ENCODE measurements around the gene KCNJ8.
"Not testable (repeated sequence)": the region's sequence is repeated elsewhere in the genome, so short reads cannot be mapped to it uniquely, and the experiment has no call there.

KCNJ8 gene

DNA sequence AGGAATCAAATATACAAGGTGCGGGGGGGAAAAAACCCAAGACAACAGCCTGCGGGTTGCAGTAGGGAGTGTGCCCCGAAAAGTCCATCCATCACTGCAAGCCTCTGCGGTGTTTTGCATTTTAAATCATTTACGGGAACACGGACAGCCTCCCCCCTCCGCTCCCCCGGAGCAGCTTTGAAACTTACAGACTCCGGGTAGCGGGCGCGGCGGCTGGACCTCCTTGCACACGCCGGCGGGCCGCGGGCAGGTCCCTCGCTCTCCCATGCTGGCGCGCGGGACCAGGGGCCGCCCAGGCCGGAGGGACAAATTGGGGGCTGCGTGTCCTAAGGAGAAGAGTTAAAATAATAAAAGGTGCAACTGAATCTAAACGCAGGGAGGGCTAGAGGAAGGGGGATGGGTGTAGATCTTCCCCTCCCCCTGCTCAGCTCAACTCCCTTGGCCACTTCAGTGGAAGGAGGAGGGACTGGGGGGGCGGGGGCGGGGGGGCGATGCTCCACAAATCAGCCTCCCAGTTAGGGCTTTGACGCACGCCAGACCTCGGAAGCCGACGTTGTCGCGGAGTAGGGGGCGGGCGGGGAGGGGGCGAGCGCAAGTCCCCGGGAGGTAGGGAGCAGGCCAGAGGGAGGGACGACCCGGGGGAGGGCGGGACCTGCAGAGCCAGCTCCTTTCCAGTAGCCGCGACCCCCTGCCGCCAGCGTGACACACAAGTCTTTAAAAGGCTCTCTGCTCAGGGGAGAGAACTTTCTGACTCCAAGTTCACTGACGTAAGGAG lies at the start of gene KCNJ8:
KCNJ8 (minus strand) TSS at position 349 of the 775 bp plus-strand sequence. CDS start 1,090 bp downstream, outside the sequence.
- DNase-seq = peak; percentile 38

DNA sequence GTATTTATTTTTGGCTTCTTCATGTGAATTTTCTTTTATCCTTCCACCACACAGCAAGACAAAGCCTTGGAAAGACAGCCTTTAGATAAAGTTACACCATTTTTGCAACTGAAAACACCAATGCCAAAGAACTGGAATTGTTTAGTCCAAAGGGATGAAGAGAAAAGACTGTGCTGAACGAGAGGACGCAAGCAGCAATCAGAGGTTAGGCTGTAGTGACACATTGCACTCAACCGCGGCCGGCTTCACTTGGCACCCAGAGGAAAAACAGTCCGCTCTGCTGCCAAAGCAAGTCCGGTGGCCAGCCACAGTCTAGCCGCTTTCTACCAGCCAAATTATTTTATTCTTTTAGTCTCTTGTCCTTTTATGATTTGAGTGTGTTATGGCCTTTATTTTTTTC lies 49.1 kb upstream of the KCNJ8 start:
- no peak for DNase-seq

DNA sequence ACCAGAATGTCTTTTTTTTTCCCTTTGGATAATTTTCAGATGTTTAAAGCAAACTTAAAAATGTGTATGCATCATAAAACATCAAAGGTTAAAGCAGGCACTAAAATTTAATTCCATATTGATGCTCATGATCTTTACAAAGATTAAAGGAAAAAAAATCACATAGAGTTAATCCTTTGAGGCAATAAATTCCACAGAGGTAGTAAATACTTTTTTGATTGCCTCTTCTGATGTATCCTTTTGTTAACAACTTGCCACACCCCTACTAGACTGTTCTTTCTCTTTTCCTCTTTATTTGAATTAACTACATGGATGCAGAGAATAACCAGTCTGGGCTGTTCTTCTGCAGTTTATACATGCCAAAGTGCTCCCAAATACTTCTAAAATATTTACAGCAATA lies 45.2 kb upstream of the KCNJ8 start:
- DNase-seq = no peak

DNA sequence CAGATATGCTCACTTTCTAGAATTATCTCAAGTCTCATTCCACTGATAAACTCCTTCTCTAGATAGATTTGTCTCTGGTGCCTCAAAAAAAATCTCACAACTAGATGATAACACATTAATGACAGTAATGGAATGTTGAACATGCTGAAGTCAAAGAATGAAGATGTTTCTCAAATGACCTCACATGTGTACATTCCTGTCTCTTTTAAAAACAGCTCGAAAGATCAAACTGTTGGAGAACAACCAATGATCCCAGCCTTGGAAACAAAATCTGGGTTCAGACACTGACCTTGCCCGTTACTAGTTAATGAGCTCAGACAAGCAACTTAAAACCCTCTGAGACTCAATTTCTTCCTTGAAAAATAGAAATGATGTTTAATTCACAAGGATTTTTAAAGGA lies 44.7 kb upstream of the KCNJ8 start:
- DNase-seq = no peak

DNA sequence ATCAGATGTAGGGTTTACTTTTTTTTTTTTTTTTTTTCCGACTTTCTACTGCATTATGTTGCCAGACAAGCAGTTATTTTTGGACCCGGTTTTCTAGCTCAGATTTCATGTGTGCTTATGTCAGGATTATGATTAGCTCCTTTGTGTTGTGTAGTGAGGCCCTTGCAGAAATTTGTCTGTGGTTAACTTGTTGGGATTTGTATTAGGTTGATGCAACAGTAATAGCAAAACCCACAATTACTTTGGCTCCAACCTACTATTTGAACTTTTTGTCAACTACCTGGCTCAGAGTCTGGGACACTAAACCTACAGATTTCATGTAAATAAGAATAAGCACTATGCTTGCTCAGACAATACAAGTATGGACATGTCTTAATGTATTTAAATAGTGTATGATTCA lies 44.1 kb upstream of the KCNJ8 start:
- no peak for DNase-seq

DNA sequence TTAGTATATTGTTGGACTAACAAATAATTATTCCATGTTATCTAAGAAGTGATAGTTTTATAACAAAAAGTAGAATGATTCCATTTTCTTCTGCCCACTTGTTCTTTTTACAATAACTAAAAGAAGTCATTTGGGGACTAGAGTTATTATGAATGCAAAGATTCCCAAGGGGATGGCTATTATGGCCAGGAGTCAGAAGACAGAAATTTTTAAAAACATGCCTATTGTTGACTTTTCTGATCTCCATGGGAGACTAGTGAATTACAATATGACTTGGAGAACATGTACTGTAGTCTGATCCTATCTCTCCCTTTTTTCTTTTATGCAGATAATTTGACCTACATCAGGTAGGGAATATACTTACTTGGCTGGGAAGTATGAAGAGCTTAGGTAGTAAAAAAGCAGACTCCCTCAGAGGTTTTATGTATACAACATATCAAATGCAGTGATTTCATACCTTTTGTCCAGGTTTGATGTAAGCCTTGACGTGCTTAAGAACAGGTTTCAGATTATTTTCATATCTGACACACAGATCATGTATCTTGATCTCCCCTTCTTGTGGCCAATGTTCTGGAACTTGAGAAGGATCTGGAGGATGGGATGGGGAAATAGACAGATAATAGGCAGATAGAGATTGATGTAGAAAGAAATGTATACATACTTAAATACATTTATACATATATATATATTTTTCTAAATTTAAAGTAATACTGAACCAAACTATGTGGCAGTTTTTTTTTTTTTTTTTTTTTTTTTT lies 41.0 kb upstream of the KCNJ8 start:
- DNase-seq = peak; percentile 1

DNA sequence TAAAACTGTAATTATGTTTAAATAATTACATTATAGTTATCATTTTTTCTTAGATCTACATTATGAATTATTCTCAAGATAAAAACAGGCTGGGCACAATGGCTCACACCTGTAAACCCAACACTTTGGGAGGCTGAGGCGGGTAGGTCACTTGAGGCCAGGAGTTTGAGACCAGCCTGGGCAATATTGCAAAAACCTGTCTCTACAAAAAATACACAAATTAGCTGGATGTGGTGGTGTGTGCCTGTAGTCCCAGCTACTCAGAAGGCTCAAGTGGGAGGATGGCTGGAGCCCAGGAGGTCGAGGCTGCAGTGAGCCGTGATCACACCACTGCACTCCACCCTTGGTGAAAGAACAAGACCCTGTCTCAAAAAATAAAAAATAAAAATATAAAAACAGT lies 40.3 kb upstream of the KCNJ8 start:
- DNase-seq = no peak

DNA sequence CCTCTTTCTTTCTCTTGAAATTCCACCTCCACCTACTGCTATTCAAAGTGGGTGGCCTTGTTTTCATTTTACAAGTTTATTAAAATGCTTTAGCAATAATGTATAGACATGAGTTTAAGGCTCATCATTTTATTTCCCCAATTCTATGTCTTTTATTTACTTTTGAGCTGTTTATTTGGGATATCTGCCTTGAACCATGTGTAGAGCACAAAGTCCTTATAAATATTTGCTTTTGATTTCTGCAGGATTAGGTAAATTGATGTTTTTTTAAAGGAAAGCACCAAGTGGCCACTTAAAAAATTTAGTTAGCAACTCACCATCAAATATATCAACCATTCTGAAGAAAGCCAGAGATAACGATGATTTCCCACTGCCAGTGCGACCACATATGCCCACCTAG lies 39.8 kb upstream of the KCNJ8 start:
- no peak for DNase-seq

DNA sequence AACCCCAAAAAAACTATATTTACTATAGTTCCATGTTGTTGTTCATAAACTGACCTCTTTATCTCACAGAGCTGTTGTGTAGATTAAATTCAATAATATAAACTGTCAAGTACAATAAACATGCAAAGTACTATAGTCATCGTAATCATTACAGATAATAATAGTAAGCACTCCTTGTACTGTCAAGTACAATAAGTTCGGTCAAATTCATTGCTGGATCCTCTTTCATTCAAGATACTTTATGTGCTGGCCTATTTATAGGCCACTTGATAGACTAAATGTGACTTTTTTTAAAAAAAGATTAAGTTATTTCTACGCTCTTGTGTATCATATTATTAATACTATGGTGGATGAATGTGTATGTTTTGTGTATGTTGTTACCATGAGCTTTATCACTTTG lies 39.2 kb upstream of the KCNJ8 start:
- no peak for DNase-seq

DNA sequence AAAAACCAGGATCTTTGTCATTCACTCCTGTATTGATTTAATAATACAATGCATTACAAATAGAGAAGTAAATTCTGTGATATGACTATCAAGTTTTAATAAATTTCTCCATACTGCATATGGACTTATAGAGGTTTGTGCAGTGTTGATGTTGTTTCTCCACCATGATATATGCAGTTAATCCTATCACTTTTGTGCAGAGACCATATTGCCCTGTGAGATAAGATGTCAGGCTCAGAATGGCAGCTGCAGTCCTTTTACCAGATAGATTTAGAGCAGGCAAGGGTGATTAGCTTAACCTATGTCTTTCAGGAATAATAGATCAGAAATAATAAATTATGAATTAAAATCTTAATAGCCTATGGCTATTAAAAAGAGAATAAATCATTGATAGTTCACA lies 38.6 kb upstream of the KCNJ8 start:
- no peak for DNase-seq

DNA sequence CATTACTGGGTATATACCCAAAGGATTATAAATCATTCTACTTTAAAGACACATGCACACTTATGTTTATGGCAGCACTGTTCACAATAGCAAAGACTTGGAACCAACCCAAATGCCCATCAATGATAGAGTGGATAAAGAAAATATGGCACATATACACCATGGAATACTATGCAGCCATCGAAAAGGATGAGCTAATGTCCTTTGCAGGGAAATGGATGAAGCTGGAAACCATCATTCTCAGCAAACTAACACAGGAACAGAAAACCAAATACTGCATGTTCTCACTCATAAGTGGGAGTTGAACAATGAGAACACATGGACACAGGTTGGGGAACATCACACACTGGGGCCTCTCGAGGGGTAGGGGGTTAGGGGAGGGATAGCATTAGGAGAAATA lies 37.8 kb upstream of the KCNJ8 start:
- not testable (repeated sequence) for DNase-seq

DNA sequence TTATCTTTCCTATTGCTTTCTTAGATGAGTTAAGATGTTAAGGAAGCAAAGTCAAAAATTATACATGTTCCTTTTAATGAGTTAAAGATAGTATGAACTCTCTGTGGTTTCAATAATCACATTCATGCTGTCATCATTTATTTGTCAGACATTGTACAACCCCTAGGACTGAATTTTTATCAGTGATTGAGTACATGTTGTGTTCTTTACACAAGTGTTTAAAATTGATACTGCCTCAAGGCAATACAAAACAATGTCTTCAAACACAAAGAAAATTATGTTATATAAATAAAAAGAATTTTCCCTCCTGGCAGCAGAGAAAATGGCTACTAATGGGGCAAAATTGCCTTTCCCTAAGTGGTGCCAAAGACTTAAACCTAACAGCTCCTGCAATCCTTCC lies 34.6 kb upstream of the KCNJ8 start:
- no peak for DNase-seq

DNA sequence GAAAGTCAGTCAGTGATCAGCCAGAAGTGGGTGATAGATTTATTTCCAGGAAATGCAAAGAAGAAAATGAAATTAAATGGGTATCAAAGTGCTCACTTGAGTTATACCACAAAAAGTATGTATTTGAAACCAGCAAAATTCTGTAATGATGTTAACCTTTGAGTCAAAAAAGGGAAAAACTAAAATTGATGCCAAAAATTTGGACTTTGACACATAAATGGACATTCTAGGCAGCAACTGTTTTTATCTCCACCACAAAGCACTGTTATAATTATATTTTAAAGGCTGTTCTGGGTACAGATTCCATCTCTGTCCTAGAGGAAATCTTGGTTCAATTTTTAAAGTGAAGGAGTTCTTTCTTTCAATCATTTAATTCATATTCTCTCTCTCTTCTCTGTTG lies 31.7 kb upstream of the KCNJ8 start:
- no peak for DNase-seq

DNA sequence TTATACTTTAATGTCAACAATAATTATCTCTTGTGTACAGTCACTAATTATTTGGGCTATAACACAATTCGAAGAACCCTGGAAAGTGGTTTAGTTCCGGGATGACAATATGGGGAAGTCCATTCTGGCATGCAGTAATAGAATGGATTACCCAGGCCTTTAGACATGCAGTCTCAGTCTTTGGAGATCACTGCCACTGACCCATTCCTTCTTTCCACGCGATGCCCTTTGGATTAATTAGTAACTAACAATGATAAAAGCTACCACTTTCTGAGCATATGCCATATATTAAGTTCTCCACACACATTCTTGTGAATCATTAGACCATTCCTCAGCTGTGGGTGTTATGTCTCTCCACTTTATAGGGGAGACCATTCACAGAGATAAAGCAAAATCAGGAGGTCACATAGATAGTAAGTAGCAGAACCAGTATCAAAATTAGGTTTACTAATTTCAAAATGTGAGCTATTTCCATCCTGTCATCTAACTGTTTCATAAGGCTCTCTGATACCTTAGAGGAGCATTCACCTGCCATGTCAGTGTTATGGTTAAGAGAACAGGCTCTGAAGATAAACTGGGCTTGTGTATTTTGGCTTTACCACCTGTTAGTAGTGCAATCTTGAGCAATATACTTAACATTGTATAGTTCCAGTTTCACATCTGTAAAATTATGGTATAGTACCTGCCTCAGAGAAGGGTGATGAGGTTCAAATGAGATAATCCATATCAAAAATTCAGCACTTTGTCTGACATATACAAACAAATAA lies 27.2 kb upstream of the KCNJ8 start:
- peak; percentile 5 for DNase-seq

DNA sequence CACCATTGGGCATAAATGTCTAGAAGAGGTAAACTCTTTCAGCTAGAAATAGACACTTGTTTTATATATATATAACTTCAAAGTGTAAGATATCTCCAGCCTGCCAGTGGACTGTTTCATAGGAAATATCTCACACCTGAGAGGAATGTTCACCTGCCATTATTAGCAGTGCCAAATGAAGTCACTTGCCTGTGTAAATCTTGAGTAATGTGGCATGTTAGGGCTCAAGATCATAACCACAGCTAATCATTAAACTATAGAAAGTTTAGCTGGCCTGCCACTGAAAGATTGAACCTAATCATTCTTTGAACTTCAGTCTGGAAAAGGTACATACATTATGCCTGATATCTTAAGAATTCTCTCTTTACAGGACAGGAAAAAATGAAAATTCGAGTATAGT lies 25.5 kb upstream of the KCNJ8 start:
- no peak for DNase-seq

DNA sequence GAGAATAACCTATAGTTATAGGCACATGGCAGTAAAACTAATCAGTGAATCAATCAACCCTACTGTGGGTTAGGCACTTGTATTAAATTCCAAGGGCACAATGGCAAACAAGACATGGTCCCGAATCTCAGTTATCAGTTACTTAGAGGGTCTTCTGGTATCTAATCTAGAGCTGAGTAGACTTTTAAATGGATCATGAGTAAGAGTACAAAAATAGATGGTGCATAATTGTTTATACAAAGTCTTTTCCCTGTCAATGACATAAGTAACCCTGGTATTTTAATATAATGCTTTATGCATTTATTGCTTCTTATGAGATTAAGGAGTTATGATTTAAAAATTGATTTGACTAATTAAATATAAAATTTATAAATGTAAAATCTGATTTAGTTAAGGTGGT lies 23.0 kb upstream of the KCNJ8 start:
- DNase-seq = no peak

DNA sequence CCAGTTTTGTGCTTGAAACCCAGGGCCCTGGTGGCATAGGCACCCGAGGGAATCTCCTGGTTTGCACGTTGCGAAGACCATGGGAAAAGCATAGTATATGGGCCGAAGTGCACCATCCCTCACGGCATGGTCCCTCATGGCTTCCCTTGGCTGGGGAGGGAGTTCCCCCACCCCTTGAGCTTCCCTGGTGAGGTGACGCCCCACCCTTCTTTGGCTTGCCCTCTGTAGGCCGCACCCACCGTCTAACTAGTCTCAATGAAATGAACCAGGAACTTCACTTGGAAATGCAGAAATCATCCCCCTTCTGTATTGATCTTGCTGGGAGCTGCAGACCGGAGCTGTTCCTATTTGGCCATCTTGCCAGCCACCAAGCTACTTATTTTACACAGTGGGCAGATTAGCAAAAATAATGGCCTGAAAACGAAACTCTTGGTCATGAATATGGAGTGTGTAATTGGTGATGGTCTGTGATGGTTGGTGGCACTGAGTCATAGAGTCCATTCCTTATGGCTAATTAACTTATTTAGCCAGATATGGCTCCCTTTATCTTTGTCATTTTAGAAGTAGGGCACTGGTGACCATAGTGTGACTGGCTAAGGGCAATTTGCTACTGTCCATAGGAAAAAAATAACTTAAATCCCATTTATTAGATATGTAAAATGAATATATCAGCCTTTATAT lies 21.3 kb upstream of the KCNJ8 start:
- no peak for DNase-seq

DNA sequence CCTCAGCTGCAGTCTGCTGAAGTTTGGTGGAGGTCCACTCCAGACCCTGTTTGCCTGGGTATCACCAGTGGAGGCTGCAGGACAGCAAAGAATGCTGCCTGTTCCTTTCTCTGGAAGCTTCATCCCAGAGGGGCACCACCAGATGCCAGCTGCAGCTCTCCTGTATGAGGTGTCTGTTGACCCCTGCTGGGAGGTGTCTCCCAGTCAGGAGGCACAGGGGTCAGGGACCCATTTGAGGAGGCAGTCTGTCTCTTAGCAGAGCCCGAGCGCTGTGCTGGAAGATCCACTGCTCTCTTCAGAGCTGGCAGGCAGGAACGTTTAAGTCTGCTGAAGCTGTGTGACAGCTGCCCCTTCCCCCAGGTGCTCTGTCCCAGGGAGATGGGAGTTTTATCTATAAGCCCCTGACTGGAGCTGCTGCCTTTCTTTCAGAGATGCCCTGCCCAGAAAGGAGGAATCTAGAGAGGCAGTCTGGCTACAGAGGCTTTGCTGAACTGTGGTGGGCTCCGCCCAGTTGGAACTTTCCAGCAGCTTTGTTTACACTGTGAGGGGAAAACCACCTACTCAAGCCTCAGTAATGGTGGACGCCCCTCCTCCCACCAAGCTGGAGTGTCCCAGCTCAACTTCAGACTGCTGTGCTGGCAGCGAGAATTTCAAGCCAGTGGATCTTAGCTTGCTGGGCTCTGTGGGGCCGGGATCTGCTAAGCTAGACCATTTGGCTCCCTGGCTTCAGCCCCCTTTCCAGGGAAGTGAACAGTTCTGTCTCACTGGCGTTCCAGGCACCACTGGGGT lies 20.5 kb upstream of the KCNJ8 start:
- DNase-seq = not testable (repeated sequence)

DNA sequence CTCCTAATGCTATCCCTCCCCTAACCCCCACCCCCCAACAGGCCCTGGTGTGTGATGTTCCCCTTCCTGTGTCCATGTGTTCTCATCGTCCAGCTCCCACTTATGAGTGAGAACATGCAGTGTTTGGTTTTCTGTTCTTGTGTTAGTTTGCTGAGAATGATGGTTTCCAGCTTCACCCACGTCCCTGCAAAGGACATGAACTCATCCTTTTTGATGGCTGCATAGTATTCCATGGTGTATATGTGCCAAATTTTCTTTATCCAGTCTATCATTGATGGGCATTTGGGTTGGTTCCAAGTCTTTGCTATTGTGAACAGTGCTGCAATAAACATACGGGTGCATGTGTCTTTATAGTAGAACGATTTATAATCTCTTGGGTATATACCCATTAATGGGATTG lies 15.2 kb upstream of the KCNJ8 start:
- DNase-seq = not testable (repeated sequence)

DNA sequence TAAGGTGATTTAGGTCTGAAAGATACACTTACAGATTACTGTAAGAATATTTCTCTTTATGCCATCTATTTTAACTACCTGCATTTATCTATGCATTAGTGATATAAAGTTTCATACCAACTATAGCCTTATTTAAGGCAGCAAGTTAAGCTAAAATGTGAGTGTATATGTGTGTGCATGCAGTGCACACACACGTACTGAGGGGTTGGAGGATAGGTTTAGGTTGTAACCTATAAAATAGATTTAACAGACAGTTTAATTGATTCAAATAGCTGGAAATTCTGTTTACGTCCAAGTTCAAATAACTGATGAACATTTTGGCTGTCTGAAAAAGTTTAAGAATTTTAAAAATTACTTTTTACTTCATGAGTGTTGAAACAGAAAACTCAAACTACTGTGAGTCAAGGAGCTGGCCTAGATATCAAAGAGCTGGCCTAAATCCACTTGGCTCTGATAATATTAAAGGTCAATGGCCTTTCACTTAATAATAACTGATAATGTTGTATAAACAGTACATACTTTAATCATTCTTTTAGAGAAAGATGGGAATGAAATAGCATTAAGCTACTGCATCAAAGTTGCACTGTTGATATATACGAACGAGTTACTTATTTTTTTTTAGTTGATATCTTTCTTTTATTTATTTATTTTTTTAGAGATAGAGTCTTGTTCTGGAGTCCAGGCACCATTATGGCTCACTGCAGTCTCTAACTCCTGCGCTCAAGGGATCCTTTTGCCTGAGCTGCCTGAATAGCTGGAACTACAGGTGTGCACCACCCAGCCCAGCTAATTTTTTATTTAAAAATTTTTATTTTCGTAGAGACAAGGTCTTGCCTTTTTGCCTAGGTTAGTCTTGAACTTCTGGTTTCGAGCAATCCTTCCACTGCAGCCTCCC lies 13.8 kb upstream of the KCNJ8 start:
- no peak for DNase-seq

DNA sequence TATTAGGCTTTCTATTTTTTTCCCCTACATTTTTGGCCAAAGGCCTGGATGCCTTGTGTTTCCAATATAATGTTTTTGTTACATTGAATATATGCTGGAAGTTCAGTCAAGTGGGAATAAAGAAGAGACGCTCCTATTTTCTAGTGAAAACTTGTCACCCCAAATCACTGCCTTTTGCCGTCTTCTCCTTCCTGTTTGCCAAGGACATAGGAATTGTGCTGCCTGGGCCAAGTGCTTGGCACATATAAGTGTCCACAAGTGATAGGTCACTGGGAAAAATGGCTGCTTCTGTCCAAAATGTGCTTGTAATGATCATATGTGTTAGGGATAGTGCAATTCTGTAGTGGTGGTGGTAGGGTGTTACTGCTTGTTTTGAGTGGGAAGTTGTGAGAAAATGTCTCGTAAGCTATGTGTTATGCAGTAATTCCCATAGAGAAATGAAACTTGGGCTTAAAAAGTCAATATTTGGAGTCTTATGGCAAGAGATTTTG lies 11.6 kb upstream of the KCNJ8 start:
- no peak for DNase-seq

All from NCI-H69 (cell line).